ENCODE measurements around the gene MICU1.

GRCh38 chr10:72349438-72349837, 276.4 kb downstream of the MICU1 start:
- TF ChIP-seq EZH2phosphoT487 (conservative IDR thresholded peaks at IDR 0.05; ENCODE audit: low read length): no peak
- no peak for TF ChIP-seq CTCF (IDR thresholded peaks at IDR 0.05; ENCODE audit: insufficient read depth, low read length, poor library complexity, severe bottlenecking)

Measured in SU-DHL-6 (cell line).